Measurements from ENCODE around the gene CT47C1. TPM values are rescaled to one million over a fixed set of nuclear protein-coding genes. Genes with fewer than 3 reads are reported as not detected.

The CT47C1 gene
- not detected in 2 replicates for total RNA-seq (2021)
- long read RNA-seq: 0 reads

DNA sequence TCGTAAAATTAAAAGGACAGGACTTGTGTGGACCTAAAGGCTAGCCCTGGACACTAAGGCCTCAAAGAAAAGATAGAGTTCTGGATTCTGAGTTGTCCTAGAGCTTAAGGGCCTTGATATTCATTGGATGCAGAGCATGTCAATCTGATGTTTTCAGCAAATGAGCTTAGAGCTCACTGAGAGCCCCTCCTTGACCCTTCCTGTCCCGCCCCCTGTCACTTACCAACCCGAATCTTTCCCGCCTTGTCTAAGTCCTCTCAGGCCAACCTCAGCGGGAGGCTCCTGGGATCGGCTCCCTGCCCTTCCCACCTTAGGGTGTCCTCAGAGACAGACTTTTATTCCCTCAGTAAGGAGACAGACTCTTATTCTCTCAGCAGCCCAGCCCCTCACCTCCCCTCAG is at the start of gene CT47C1:
Gene CT47C1, plus strand, starts transcription at position 250 of the 400 bp plus-strand sequence. CDS start 233 bp downstream, outside the sequence.
- Histone ChIP-seq H3K79me2 (ENCODE audit: insufficient read depth, low read length) (no peaks in the 10 kb centered on the region), H3K27me3 (ENCODE audit: insufficient read depth, low read length) (no peaks in the 10 kb centered on the region), H2BK12ac (ENCODE audit: insufficient read length, low read depth, low read length) (no peak within 1 kb of the TSS), H2AK5ac (ENCODE audit: insufficient read length, low read length) (no peak within 1 kb of the TSS), H3T11ph (ENCODE audit: low read length) (no peak within 1 kb of the TSS), H3K56ac (ENCODE audit: insufficient read length, low read depth, low read length) (no peak within 1 kb of the TSS), H3K4ac (ENCODE audit: low read depth, low read length) (no peak within 1 kb of the TSS), H3K23ac (ENCODE audit: insufficient read length, low read depth, low read length) (no peak within 1 kb of the TSS), H2BK15ac (ENCODE audit: low read depth, low read length) (no peak within 1 kb of the TSS), H3K27ac (ENCODE audit: insufficient read length, low read depth, low read length) (no peak within 1 kb of the TSS), H3K18ac (ENCODE audit: insufficient read length, low read depth, low read length) (no peak within 1 kb of the TSS), H2BK5ac (ENCODE audit: insufficient read length, low read length) (no peak within 1 kb of the TSS), H3K79me1 (ENCODE audit: insufficient read depth, low read depth, low read length, poor library complexity, severe bottlenecking) (no peaks in the 10 kb centered on the region), H3K9me3 (ENCODE audit: control insufficient read depth, low read depth, low read length) (peaks cover 30% of the 10 kb centered on the region), H3K23me2 (ENCODE audit: insufficient read length, low read depth, low read length, poor library complexity, severe bottlenecking) (no peaks in the 10 kb centered on the region), H2BK120ac (ENCODE audit: low read depth, low read length, poor library complexity, severe bottlenecking) (no peak within 1 kb of the TSS), H3K9ac (ENCODE audit: extremely low read depth, insufficient read length, low read length) (no peak within 1 kb of the TSS), H4K20me1 (ENCODE audit: control insufficient read depth, insufficient read depth, insufficient read length) (no peaks in the 10 kb centered on the region), H2BK20ac (ENCODE audit: low read depth, low read length, poor library complexity, severe bottlenecking) (no peak within 1 kb of the TSS), H3K4me1 (ENCODE audit: insufficient read depth, low read length) (no peaks in the 10 kb centered on the region), H4K91ac (ENCODE audit: insufficient read length, low read depth, low read length) (no peak within 1 kb of the TSS), H3K4me2 (ENCODE audit: insufficient read depth, insufficient read length, low read length) (no peak within 1 kb of the TSS), H4K8ac (replicated peaks; ENCODE audit: insufficient read length, low read depth, low read length) (no peak within 1 kb of the TSS), H4K5ac (ENCODE audit: insufficient read length, low read depth, low read length) (no peak within 1 kb of the TSS), H3K14ac (ENCODE audit: insufficient read depth, low read length) (no peak within 1 kb of the TSS; the same call in 1 of the 2 replicates), H2AFZ (ENCODE audit: low read length) (no peak within 1 kb of the TSS)
- TF ChIP-seq, protein P1, sequence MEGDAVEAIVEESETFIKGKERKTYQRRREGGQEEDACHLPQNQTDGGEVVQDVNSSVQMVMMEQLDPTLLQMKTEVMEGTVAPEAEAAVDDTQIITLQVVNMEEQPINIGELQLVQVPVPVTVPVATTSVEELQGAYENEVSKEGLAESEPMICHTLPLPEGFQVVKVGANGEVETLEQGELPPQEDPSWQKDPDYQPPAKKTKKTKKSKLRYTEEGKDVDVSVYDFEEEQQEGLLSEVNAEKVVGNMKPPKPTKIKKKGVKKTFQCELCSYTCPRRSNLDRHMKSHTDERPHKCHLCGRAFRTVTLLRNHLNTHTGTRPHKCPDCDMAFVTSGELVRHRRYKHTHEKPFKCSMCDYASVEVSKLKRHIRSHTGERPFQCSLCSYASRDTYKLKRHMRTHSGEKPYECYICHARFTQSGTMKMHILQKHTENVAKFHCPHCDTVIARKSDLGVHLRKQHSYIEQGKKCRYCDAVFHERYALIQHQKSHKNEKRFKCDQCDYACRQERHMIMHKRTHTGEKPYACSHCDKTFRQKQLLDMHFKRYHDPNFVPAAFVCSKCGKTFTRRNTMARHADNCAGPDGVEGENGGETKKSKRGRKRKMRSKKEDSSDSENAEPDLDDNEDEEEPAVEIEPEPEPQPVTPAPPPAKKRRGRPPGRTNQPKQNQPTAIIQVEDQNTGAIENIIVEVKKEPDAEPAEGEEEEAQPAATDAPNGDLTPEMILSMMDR (conservative IDR thresholded peaks at IDR 0.05): no peak
- no peaks in the 10 kb centered on the region for H3K4me1 Mint-ChIP-seq
- no peak for DNase-seq
- H3K27me3 Mint-ChIP-seq (ENCODE audit: low read depth): peaks cover 4% of the 10 kb centered on the region; the same call in 1 of the 2 replicates
- peaks cover 35 to 41% of the 10 kb centered on the region in 2 experiments for H3K9me3 Mint-ChIP-seq
- WGBS (ENCODE audit: extremely low coverage, insufficient read length, low lambda C conversion rate): no CpG with 5 or more reads among the region's 6 CpGs
- H3K36me3 Mint-ChIP-seq (ENCODE audit: insufficient read depth in 1 of 3, low read depth in 3 of 3): peaks cover 0 to 4% (median 0%) of the 10 kb centered on the region in 3 experiments; a peak in 1 of 7 replicates
- no peak within 1 kb of the TSS for H3K27ac Mint-ChIP-seq
- no peak within 1 kb of the TSS for H3K4me3 Mint-ChIP-seq
